Lower lobe of right lung (tissue), 2 donors: ENCODE measurements around the gene RCN1. TPM values are rescaled to one million over a fixed set of nuclear protein-coding genes. Genes with fewer than 3 reads are reported as not detected.
"Not testable (repeated sequence)": the region's sequence is repeated elsewhere in the genome, so short reads cannot be mapped to it uniquely, and the experiment has no call there.

Experiments
- ATAC-seq, 2 donors: fragments of 200-7000 bp; cut with Tn5 transposase; one replicate each; pipeline ENCODE4 v1.9.1; 2020 to 2022; ENCODE audit warnings: mild to moderate bottlenecking in 2 of 2, moderate library complexity in 2 of 2
- DNase-seq: peaks from one replicate; pipeline ENCODE4 v3.0.0-alpha.2; 2020
- H3K27ac ChIP-seq: fragments of 200-600 bp; one replicate; pipeline ENCODE4 v1.8.0; 2022
- H3K27me3 ChIP-seq: fragments of 200-600 bp; one replicate; pipeline ENCODE4 v1.8.0; 2022; ENCODE audit warnings: low read depth
- H3K36me3 ChIP-seq: fragments of 200-600 bp; one replicate; pipeline ENCODE4 v1.8.0; 2022; ENCODE audit warnings: mild to moderate bottlenecking
- H3K4me1 ChIP-seq: fragments of 200-600 bp; one replicate; pipeline ENCODE4 v1.8.0; 2022
- H3K4me3 ChIP-seq: fragments of 200-600 bp; one replicate; pipeline ENCODE4 v1.8.0; 2022; ENCODE audit warnings: mild to moderate bottlenecking
- H3K9me3 ChIP-seq: fragments of 200-600 bp; one replicate; pipeline ENCODE4 v1.8.0; 2022
- CTCF ChIP-seq: fragments of 200-600 bp; IDR thresholded peaks from one replicate; pipeline ENCODE4 v1.8.0; 2022; ENCODE audit warnings: antibody characterized with exemption, mild to moderate bottlenecking
- intact Hi-C: fragments of 100-400 bp; cut with DNase I; formaldehyde crosslinking; loops from one replicate; pipeline ENCODE4 v1.11.0; 2022
- total RNA-seq: library from RNA; stranded (reverse); fragmentation: NEBNext Ultra II Directional; extraction: Animal tissue kit (Norgen Biotek cat#: 25700); gene quantifications from one replicate; pipeline ENCODE4 v1.2.1, GENCODE V29; 2021
- donor health status: DM: no; HTN: yes; CAD: no; lungs with severe emphysema.

The RCN1 gene
- total RNA-seq, 1 donor from 2014 or later, result 72.6 TPM

- Histone ChIP-seq H3K9me3 (no peaks in the 10 kb centered on the region), H3K27me3 (no peaks in the 10 kb centered on the region), H3K4me1 (no peaks in the 10 kb centered on the region), H3K36me3 (no peaks in the 10 kb centered on the region), H3K27ac (no peak overlapping the region), H3K4me3 (no peak overlapping the region)
- ATAC-seq, result no peak
- intact Hi-C loops, result no loop called here
- no peak for DNase-seq
- TF ChIP-seq CTCF, result no peak
Observed at GRCh38 chr11:32113920-32114203, 23.0 kb downstream of the RCN1 start.

- Histone ChIP-seq H3K4me1 (no peaks in the 10 kb centered on the region), H3K9me3 (no peaks in the 10 kb centered on the region), H3K27me3 (no peaks in the 10 kb centered on the region), H3K27ac (no peak overlapping the region), H3K36me3 (no peaks in the 10 kb centered on the region), H3K4me3 (no peak overlapping the region)
- ATAC-seq (no peak), DNase-seq (no peak)
- no peak for TF ChIP-seq CTCF
- intact Hi-C loops, result no loop called here
Observed at GRCh38 chr11:32115446-32115845, 24.6 kb downstream of the RCN1 start.

GRCh38 chr11:32116668-32117067, 25.8 kb downstream of the RCN1 start:
- no peaks in the 10 kb centered on the region for H3K4me1 ChIP-seq
- H3K27ac ChIP-seq, result no peak overlapping the region
- no peaks in the 10 kb centered on the region for H3K36me3 ChIP-seq
- intact Hi-C loops, result no loop called here
- DNase-seq (no peak), ATAC-seq (no peak)
- TF ChIP-seq CTCF, result no peak
- no peaks in the 10 kb centered on the region for H3K9me3 ChIP-seq
- H3K4me3 ChIP-seq, result no peak overlapping the region
- no peaks in the 10 kb centered on the region for H3K27me3 ChIP-seq

GRCh38 chr11:32118025-32118974, 27.4 kb downstream of the RCN1 start:
- intact Hi-C loops, result no loop called here
- no peak overlapping the region for H3K4me3 ChIP-seq
- ATAC-seq, result peak in 1 of 2 donors; percentile 13

GRCh38 chr11:32119139-32119538, 28.3 kb downstream of the RCN1 start:
- H3K9me3 ChIP-seq, H3K27ac ChIP-seq, ATAC-seq, H3K27me3 ChIP-seq, H3K36me3 ChIP-seq, H3K4me1 ChIP-seq, H3K4me3 ChIP-seq, DNase-seq, intact Hi-C loops: not testable (repeated sequence)

More at GRCh38 chr11:32118025-32118974, 27.4 kb downstream of the RCN1 start:
- no peaks in the 10 kb centered on the region for H3K4me1 ChIP-seq
- no peak overlapping the region for H3K27ac ChIP-seq
- no peaks in the 10 kb centered on the region for H3K9me3 ChIP-seq
- no peak for TF ChIP-seq CTCF
- DNase-seq, result no peak
- no peaks in the 10 kb centered on the region for H3K27me3 ChIP-seq
- H3K36me3 ChIP-seq, result no peaks in the 10 kb centered on the region

- no peaks in the 10 kb centered on the region for H3K9me3 ChIP-seq
- DNase-seq (no peak), ATAC-seq (no peak)
- no peak for TF ChIP-seq CTCF
- intact Hi-C loops, result no loop called here
- H3K27me3 ChIP-seq, result no peaks in the 10 kb centered on the region
- H3K27ac ChIP-seq, result no peak overlapping the region
- H3K4me3 ChIP-seq, result no peak overlapping the region
- H3K4me1 ChIP-seq, result no peaks in the 10 kb centered on the region
- no peaks in the 10 kb centered on the region for H3K36me3 ChIP-seq
Observed at GRCh38 chr11:32121012-32121411, 30.1 kb downstream of the RCN1 start.
